22Rv1 (cell line): ENCODE measurements around the gene CHRNA1.

ENCODE experiments used
- ZFX ChIP-seq: fragments of 450-650 bp; IDR thresholded peaks from 2 replicates; pipeline ENCODE4 v1.6.1; 2017; ENCODE audit warnings: antibody characterized with exemption, borderline replicate concordance
- TF ChIP-seq, protein P1 (sequence below): fragments of 450-650 bp; IDR thresholded peaks from 2 replicates; pipeline ENCODE4 v1.5.1; 2017; ENCODE audit warnings: mild to moderate bottlenecking

DNA sequence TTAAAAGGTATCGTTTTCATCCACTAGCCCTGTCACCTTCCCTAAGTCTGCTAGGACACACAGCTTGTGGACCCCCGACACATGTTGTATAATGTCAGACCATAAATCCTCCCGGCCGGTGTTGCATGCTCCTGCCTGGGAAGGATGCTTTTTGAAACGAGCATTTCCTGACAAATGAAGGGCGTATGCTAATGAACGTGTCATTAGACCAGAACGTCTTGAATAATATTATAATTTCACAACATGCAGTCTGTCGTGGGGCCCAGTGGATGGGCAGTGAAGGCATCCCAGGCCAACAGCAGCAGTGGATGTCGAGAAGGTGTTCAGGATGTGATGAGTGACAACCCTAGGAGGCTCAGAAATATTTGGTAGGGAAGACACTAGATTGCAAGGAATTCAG lies 7.5 kb downstream of the CHRNA1 start:
- TF ChIP-seq, protein P1, sequence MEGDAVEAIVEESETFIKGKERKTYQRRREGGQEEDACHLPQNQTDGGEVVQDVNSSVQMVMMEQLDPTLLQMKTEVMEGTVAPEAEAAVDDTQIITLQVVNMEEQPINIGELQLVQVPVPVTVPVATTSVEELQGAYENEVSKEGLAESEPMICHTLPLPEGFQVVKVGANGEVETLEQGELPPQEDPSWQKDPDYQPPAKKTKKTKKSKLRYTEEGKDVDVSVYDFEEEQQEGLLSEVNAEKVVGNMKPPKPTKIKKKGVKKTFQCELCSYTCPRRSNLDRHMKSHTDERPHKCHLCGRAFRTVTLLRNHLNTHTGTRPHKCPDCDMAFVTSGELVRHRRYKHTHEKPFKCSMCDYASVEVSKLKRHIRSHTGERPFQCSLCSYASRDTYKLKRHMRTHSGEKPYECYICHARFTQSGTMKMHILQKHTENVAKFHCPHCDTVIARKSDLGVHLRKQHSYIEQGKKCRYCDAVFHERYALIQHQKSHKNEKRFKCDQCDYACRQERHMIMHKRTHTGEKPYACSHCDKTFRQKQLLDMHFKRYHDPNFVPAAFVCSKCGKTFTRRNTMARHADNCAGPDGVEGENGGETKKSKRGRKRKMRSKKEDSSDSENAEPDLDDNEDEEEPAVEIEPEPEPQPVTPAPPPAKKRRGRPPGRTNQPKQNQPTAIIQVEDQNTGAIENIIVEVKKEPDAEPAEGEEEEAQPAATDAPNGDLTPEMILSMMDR, result no peak
- no peak for TF ChIP-seq ZFX
